Measurements from ENCODE around the gene WDR82. TPM values are rescaled to one million over a fixed set of nuclear protein-coding genes. Genes with fewer than 3 reads are reported as not detected.
A peak's percentile ranks its signal among the peaks of the same experiment; 100 is the strongest.

The WDR82 gene
- total RNA-seq, 4 donors from 2014 or later, result 29.7 to 44.0 (median 38.3) TPM

DNA sequence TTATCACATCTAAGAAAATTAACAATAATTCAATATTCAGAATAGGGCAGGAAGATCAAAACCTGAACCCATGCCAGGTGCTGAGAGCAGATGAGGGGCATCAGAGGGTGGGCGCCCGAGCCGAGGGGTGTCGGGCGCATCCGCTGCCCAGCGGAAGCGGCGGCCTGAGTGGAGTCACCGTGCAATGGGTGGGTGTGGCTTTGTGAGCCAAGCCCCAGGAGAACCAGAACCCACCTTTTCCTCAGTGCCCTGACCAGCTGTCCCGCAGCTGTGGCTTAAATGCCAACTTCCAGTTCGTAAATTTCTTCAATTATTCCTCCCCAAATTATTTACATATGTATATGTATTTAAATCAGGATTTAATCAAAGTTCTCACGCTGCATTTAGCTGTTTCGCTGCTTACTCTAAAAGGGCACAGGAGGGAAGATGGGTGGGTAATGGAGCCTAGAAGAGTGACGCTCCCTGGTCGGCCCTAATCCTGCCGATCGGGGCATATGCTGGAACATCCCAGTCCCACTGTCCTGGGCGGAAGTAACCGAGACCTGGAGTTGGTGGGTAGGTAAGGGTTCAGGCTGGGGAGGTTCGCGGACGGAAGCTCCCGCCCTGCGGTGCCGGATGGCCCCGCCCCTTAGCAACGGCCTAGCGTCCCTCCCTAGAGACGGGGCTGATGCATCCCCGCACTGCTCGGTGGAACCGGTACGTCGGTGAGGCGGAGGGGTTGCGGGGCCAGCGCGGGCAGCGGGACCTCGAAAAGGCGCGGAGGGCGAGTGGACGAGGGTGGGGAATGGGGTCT, 39.0 kb upstream of the WDR82 start:
- TF ChIP-seq POLR2A (IDR thresholded peaks at IDR 0.05) (no peak), CTCF (IDR thresholded peaks at IDR 0.05) (no peak)
- Histone ChIP-seq H3K27ac (peak overlapping the region in 1 of 4 donors; percentile 52), H3K27me3 (no peaks in the 10 kb centered on the region), H3K9me3 (no peaks in the 10 kb centered on the region), H3K36me3 (no peaks in the 10 kb centered on the region), H3K4me3 (peak overlapping the region; percentile 4 to 45 (median 36)), H3K4me1 (peaks cover 0 to 24% (median 11%) of the 10 kb centered on the region in 4 donors)
- DNase-seq, result peak; percentile 57 to 82 (median 73)

GRCh38 chr3:52315977-52316764, 37.7 kb upstream of the WDR82 start, which contains the start of gene DNAH1:
DNAH1 (plus strand) TSS chr3:52316319; CDS start chr3:52322443, 6,124 bp downstream.
- H3K4me1 ChIP-seq, result peaks cover 0 to 24% (median 11%) of the 10 kb centered on the region in 4 donors
- H3K27ac ChIP-seq, result no peak within 1 kb of the TSS
- no peak for DNase-seq
- peak within 1 kb of the TSS in 1 of 4 donors; percentile 45 for H3K4me3 ChIP-seq
- TF ChIP-seq POLR2A (IDR thresholded peaks at IDR 0.05) (no peak), CTCF (IDR thresholded peaks at IDR 0.05) (no peak)
- no peaks in the 10 kb centered on the region for H3K27me3 ChIP-seq
- H3K36me3 ChIP-seq, result no peaks in the 10 kb centered on the region
- no peaks in the 10 kb centered on the region for H3K9me3 ChIP-seq

DNA sequence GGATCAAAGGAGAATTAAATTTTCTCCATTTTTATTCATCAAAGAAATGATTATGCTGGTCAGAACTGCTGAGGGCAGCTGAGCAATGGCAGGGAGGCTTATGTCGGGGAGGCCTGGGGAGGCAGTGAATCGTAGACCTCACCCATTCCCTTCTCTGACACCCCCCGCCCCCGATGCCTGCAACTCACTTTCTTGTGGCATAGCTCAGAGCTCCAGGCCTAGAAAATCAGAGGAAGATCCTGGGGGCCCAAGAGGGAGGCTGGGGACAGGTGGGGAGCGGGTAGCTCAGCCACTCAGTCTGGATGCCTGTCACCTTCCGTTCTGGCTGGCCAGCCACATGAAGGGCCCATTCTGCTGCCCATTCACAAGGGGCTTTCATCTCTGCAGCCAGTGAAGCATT, 36.6 kb upstream of the WDR82 start:
- H3K27ac ChIP-seq, result no peak overlapping the region
- H3K27me3 ChIP-seq, result no peaks in the 10 kb centered on the region
- TF ChIP-seq CTCF (IDR thresholded peaks at IDR 0.05) (no peak), POLR2A (IDR thresholded peaks at IDR 0.05) (no peak)
- no peaks in the 10 kb centered on the region for H3K9me3 ChIP-seq
- H3K4me1 ChIP-seq, result peaks cover 0 to 24% (median 14%) of the 10 kb centered on the region in 4 donors
- peaks cover 0 to 3% (median 0%) of the 10 kb centered on the region in 3 donors for H3K36me3 ChIP-seq
- H3K4me3 ChIP-seq, result no peak overlapping the region
- no peak for DNase-seq

GRCh38 chr3:52314489-52314888, 36.0 kb upstream of the WDR82 start:
- Histone ChIP-seq H3K9me3 (no peaks in the 10 kb centered on the region), H3K27me3 (no peaks in the 10 kb centered on the region), H3K27ac (peak overlapping the region in 2 of 4 donors; percentile 39 to 71), H3K4me3 (no peak overlapping the region), H3K4me1 (peaks cover 0 to 24% (median 14%) of the 10 kb centered on the region in 4 donors), H3K36me3 (peaks cover 0 to 5% (median 0%) of the 10 kb centered on the region in 3 donors)
- DNase-seq, result no peak
- TF ChIP-seq CTCF (IDR thresholded peaks at IDR 0.05) (no peak), POLR2A (IDR thresholded peaks at IDR 0.05) (no peak)

DNA sequence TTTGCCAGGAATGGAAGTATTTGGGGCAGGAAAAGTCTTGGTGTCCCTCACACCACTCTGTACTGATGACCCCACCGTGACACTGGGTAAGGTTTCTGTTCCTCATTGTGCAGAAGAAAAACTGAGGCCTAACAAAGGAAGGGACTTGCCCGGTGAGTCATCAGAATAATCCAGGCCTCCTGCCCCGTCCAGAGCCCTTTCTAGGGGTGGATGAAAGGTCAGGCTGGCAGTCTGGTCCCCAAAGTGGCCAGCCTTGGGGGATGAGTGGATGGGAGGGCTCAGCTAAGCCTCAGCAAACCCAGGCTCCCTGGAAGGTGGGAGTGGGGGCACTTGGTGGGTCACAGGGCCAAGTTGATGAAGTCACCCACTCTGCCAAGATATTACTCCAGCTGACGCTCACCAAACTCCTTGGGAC, 35.3 kb upstream of the WDR82 start:
- Histone ChIP-seq H3K27me3 (no peaks in the 10 kb centered on the region), H3K27ac (peak overlapping the region; percentile 33 to 71 (median 41))

More for the DNA sequence above, 35.3 kb upstream of the WDR82 start:
- peaks cover 0 to 25% (median 14%) of the 10 kb centered on the region in 4 donors for H3K4me1 ChIP-seq
- no peaks in the 10 kb centered on the region for H3K9me3 ChIP-seq
- peak in 2 of 3 donors; percentile 63 to 74 for DNase-seq
- TF ChIP-seq CTCF (IDR thresholded peaks at IDR 0.05) (no peak), POLR2A (IDR thresholded peaks at IDR 0.05) (no peak)
- H3K36me3 ChIP-seq, result peaks cover 0 to 5% (median 0%) of the 10 kb centered on the region in 3 donors
- H3K4me3 ChIP-seq, result no peak overlapping the region

Data from Peyer's patch (tissue), 4 donors.